Prostate gland (tissue), 2 donors: ENCODE results near the gene SPHK2.

Experiments
- POLR2A ChIP-seq: fragments of 450-650 bp; IDR thresholded peaks from one replicate; pipeline ENCODE4 v1.6.1; 2016; ENCODE audit warnings: antibody characterized with exemption, mild to moderate bottlenecking
- POLR2AphosphoS5 ChIP-seq: sonication (generic); formaldehyde crosslinking; IDR thresholded peaks from one replicate; pipeline ENCODE4 v1.6.1; 2017; ENCODE audit warnings: antibody characterized with exemption
- TF ChIP-seq, protein P1 (sequence below), 4 experiments: fragments of 200-600 bp in 2 of 4; fragments of 450-650 bp in 2 of 4; sonication (generic) in 2 of 4; IDR thresholded peaks; 1 replicate in 3 of 4; 2 replicates in 1 of 4; pipeline ENCODE4 v1.5.1; 2016 to 2019; ENCODE audit warnings: antibody characterized with exemption in 4 of 4, mild to moderate bottlenecking in 2 of 4, moderate library complexity in 2 of 4

DNA sequence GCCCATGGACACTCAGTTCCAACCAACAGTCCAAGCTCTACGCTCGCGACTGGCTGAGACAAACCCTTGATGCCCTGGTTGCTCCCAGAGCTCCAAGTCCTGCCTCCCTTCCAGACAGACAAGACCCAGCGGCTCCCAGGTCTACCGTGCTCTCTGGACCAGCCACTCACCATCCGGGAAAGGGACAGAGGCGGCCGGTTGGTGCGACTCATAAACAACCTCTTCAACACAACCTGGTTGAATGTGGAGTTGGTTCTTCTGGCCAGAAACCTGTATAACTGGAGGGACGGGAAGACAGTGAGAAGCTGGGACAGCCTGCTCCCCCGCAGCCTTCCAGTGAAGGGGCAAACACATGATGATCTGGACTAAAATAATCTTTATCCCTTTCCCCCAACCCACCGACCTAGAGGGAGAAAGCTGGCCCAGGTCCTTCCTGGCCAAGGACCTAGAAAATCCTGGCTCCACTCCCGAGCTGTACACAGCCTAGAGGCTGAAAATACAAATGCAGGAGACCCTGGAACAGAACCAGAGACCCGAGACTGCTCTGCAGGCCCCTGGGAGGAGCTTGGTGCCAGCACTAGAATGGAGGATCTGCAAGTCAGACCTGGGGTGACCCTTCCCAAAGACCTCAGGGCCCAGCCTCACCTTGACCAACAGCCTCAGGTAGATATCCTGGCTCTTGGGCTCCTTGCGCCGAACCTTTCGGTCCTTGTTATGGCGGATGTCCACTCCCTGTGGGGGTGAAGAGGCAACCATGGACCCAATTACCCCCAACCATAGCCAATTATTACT, 2.0 kb upstream of the SPHK2 start:
- TF ChIP-seq POLR2A (no peak), POLR2AphosphoS5 (peak; percentile 53)
- TF ChIP-seq, protein P1, sequence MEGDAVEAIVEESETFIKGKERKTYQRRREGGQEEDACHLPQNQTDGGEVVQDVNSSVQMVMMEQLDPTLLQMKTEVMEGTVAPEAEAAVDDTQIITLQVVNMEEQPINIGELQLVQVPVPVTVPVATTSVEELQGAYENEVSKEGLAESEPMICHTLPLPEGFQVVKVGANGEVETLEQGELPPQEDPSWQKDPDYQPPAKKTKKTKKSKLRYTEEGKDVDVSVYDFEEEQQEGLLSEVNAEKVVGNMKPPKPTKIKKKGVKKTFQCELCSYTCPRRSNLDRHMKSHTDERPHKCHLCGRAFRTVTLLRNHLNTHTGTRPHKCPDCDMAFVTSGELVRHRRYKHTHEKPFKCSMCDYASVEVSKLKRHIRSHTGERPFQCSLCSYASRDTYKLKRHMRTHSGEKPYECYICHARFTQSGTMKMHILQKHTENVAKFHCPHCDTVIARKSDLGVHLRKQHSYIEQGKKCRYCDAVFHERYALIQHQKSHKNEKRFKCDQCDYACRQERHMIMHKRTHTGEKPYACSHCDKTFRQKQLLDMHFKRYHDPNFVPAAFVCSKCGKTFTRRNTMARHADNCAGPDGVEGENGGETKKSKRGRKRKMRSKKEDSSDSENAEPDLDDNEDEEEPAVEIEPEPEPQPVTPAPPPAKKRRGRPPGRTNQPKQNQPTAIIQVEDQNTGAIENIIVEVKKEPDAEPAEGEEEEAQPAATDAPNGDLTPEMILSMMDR (IDR thresholded peaks at IDR 0.05), result peak in 1 of 4 experiments; percentile 14
